GM21737 (cell line): ENCODE results near the gene DCX.
"Not testable (repeated sequence)": the region's sequence is repeated elsewhere in the genome, so short reads cannot be mapped to it uniquely, and the experiment has no call there.

ENCODE experiments used
- ATAC-seq: cut with Tn5 transposase; IDR thresholded peaks from one replicate; pipeline ENCODE4 v1.9.1; 2021; ENCODE audit warnings: mild to moderate bottlenecking, moderate library complexity; ENCODE audit not compliant: unreplicated experiment

The DCX gene

GRCh38 chrX:111375747-111376146, 36.2 kb downstream of the DCX start:
- no peak for ATAC-seq

GRCh38 chrX:111372086-111372485, 39.9 kb downstream of the DCX start:
- no peak for ATAC-seq

- ATAC-seq = no peak
Measured at GRCh38 chrX:111365770-111366325, 46.1 kb downstream of the DCX start.

- no peak for ATAC-seq
Measured at GRCh38 chrX:111363741-111364140, 48.3 kb downstream of the DCX start.

- ATAC-seq = no peak
Measured at GRCh38 chrX:111361751-111362150, 50.2 kb downstream of the DCX start.

- no peak for ATAC-seq
Measured at GRCh38 chrX:111360839-111361238, 51.2 kb downstream of the DCX start.

- no peak for ATAC-seq
Measured at GRCh38 chrX:111355523-111356115, 56.4 kb downstream of the DCX start.

GRCh38 chrX:111354496-111354895, 57.5 kb downstream of the DCX start:
- no peak for ATAC-seq

GRCh38 chrX:111353793-111354192, 58.2 kb downstream of the DCX start:
- no peak for ATAC-seq

- no peak for ATAC-seq
Measured at GRCh38 chrX:111352424-111352823, 59.6 kb downstream of the DCX start.

GRCh38 chrX:111349934-111350333, 62.1 kb downstream of the DCX start:
- ATAC-seq = no peak

GRCh38 chrX:111349101-111349500, 62.9 kb downstream of the DCX start:
- ATAC-seq = no peak

GRCh38 chrX:111348429-111348828, 63.6 kb downstream of the DCX start:
- ATAC-seq = no peak

- ATAC-seq = not testable (repeated sequence)
Measured at GRCh38 chrX:111346150-111346549, 65.8 kb downstream of the DCX start.

- ATAC-seq = no peak
Measured at GRCh38 chrX:111340054-111340453, 71.9 kb downstream of the DCX start.

GRCh38 chrX:111339212-111339611, 72.8 kb downstream of the DCX start:
- no peak for ATAC-seq

- ATAC-seq = no peak
Measured at GRCh38 chrX:111338095-111338698, 73.8 kb downstream of the DCX start.

- no peak for ATAC-seq
Measured at GRCh38 chrX:111337067-111337637, 74.8 kb downstream of the DCX start.

GRCh38 chrX:111336141-111336540, 75.9 kb downstream of the DCX start:
- no peak for ATAC-seq

- ATAC-seq = no peak
Measured at GRCh38 chrX:111329370-111329769, 82.6 kb downstream of the DCX start.

GRCh38 chrX:111328858-111329257, 83.1 kb downstream of the DCX start:
- ATAC-seq = no peak

GRCh38 chrX:111322231-111322855, 89.6 kb downstream of the DCX start:
- ATAC-seq = no peak
